GM23338 (cell line): ENCODE results near the gene HIPK1.

ENCODE experiments used
- CREB1 ChIP-seq: fragments of 250-450 bp; sonication (Bioruptor Pico); IDR thresholded peaks from 2 replicates; pipeline ENCODE4 v1.5.0; 2020; ENCODE audit warnings: low read depth, mild to moderate bottlenecking, moderate library complexity
- EZH2 ChIP-seq: fragments of 200-600 bp; sonication (generic); IDR thresholded peaks from one replicate; pipeline ENCODE4 v1.8.0; 2017; ENCODE audit warnings: antibody characterized with exemption, mild to moderate bottlenecking, low read depth; ENCODE audit not compliant: unreplicated experiment
- POLR2AphosphoS5 ChIP-seq: IDR thresholded peaks from 2 replicates; pipeline ENCODE4 v1.6.1; 2016; ENCODE audit warnings: antibody characterized with exemption, low read depth
- TF ChIP-seq, protein P1 (sequence below): IDR thresholded peaks from 2 replicates; pipeline ENCODE4 v1.6.1; 2016; ENCODE audit warnings: antibody characterized with exemption
- TF ChIP-seq, protein P2 (sequence below): IDR thresholded peaks from one replicate; pipeline ENCODE4 v1.6.1; 2018; ENCODE audit warnings: antibody characterized with exemption; ENCODE audit not compliant: unreplicated experiment
- TF ChIP-seq, protein P3 (sequence below), 2 experiments: fragments of 200-600 bp in 1 of 2; sonication (generic) in 1 of 2; conservative IDR thresholded peaks; 2 replicates each; pipeline versions ENCODE4 v1.5.1 to v1.6.1; 2016 to 2017; ENCODE audit warnings: antibody characterized with exemption in 2 of 2, low read depth in 2 of 2, mild to moderate bottlenecking in 2 of 2, moderate library complexity in 1 of 2

DNA sequence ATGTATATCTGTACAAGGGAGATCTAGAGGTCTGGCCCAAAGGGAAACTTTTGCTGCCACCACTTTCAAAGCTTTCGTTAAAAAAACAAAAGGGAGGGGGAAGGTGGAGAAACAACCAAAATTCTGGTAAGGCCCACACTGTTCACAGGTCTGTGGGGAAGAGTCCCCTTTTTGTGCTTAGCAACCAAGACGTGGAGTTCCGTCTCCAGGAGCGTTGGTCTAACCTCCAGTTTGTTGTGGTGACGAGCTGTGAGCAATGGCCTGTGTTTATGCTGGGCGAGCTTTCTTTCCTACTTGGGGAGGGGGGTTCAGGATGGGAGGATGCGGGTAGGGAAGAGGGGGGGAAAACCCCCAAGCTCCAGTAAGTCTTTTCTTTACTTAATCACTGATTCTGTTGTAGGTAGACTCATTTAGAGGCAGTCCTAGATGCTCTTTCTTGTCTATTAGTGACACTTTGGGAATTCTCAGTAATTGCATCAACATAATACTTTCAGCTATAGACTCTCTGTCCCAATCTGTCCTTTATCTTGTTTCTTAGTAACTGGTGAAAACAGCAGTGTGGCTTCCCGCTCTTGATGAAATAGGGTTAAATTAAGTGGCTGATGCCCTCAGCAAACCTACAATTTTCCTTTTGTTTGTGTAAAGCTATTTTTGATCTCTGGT lies 1.5 kb downstream of the HIPK1 start:
- TF ChIP-seq POLR2AphosphoS5: no peak
- TF ChIP-seq, protein P1, sequence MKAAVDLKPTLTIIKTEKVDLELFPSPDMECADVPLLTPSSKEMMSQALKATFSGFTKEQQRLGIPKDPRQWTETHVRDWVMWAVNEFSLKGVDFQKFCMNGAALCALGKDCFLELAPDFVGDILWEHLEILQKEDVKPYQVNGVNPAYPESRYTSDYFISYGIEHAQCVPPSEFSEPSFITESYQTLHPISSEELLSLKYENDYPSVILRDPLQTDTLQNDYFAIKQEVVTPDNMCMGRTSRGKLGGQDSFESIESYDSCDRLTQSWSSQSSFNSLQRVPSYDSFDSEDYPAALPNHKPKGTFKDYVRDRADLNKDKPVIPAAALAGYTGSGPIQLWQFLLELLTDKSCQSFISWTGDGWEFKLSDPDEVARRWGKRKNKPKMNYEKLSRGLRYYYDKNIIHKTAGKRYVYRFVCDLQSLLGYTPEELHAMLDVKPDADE: no peak
- no peak for TF ChIP-seq EZH2
- TF ChIP-seq, protein P2, sequence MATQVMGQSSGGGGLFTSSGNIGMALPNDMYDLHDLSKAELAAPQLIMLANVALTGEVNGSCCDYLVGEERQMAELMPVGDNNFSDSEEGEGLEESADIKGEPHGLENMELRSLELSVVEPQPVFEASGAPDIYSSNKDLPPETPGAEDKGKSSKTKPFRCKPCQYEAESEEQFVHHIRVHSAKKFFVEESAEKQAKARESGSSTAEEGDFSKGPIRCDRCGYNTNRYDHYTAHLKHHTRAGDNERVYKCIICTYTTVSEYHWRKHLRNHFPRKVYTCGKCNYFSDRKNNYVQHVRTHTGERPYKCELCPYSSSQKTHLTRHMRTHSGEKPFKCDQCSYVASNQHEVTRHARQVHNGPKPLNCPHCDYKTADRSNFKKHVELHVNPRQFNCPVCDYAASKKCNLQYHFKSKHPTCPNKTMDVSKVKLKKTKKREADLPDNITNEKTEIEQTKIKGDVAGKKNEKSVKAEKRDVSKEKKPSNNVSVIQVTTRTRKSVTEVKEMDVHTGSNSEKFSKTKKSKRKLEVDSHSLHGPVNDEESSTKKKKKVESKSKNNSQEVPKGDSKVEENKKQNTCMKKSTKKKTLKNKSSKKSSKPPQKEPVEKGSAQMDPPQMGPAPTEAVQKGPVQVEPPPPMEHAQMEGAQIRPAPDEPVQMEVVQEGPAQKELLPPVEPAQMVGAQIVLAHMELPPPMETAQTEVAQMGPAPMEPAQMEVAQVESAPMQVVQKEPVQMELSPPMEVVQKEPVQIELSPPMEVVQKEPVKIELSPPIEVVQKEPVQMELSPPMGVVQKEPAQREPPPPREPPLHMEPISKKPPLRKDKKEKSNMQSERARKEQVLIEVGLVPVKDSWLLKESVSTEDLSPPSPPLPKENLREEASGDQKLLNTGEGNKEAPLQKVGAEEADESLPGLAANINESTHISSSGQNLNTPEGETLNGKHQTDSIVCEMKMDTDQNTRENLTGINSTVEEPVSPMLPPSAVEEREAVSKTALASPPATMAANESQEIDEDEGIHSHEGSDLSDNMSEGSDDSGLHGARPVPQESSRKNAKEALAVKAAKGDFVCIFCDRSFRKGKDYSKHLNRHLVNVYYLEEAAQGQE: no peak
- TF ChIP-seq, protein P3, sequence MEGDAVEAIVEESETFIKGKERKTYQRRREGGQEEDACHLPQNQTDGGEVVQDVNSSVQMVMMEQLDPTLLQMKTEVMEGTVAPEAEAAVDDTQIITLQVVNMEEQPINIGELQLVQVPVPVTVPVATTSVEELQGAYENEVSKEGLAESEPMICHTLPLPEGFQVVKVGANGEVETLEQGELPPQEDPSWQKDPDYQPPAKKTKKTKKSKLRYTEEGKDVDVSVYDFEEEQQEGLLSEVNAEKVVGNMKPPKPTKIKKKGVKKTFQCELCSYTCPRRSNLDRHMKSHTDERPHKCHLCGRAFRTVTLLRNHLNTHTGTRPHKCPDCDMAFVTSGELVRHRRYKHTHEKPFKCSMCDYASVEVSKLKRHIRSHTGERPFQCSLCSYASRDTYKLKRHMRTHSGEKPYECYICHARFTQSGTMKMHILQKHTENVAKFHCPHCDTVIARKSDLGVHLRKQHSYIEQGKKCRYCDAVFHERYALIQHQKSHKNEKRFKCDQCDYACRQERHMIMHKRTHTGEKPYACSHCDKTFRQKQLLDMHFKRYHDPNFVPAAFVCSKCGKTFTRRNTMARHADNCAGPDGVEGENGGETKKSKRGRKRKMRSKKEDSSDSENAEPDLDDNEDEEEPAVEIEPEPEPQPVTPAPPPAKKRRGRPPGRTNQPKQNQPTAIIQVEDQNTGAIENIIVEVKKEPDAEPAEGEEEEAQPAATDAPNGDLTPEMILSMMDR (conservative IDR thresholded peaks at IDR 0.05; ENCODE audit: low read depth in 2 of 2): no peak
- TF ChIP-seq CREB1 (CRISPR knock-in tag): no peak
